HG03095 (cell line): ENCODE results near the gene ENTREP3.
"Not testable (repeated sequence)": the region's sequence is repeated elsewhere in the genome, so short reads cannot be mapped to it uniquely, and the experiment has no call there.

Experiments
- ATAC-seq: cut with Tn5 transposase; IDR thresholded peaks from one replicate; pipeline ENCODE4 v1.9.1; 2021; ENCODE audit warnings: moderate library complexity; ENCODE audit not compliant: unreplicated experiment

The ENTREP3 gene

GRCh38 chr1:155255243-155256007 lies at the start of gene ENTREP3:
Gene ENTREP3, minus strand, starts transcription at chr1:155255483. Its CDS starts 606 bp downstream, at chr1:155254877.
- ATAC-seq, result peak; percentile 50

DNA sequence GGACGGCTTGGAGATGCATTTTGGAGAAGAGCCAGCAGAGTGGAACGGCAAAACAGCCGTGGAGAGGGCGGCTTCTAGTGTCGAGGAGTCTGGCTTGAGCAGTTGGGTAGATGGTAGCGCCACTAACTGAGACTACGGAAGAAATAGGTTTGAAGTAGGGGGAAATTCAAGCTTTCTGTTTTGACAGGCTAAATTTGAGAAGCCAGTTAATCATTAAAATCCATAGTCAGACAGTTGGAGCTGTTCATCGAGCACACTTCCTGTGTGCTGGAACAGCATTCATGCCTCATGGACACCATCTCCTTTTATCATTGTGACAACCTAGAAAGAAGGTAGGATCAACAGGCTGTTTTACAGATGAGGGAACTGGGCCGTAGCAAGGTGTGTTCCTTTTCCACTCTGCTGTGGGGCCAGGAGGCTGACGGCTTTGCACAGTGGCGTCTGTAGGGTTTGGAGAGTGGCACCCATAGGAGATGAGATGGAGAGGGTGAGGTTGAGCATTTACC lies 49.3 kb upstream of the ENTREP3 start:
- no peak for ATAC-seq

- ATAC-seq, result no peak
Measured at GRCh38 chr1:155301342-155301841, 46.1 kb upstream of the ENTREP3 start, which contains the start of gene PKLR. Gene PKLR, minus strand, starts transcription at chr1:155301438. Its CDS starts 43 bp downstream, at chr1:155301395.

DNA sequence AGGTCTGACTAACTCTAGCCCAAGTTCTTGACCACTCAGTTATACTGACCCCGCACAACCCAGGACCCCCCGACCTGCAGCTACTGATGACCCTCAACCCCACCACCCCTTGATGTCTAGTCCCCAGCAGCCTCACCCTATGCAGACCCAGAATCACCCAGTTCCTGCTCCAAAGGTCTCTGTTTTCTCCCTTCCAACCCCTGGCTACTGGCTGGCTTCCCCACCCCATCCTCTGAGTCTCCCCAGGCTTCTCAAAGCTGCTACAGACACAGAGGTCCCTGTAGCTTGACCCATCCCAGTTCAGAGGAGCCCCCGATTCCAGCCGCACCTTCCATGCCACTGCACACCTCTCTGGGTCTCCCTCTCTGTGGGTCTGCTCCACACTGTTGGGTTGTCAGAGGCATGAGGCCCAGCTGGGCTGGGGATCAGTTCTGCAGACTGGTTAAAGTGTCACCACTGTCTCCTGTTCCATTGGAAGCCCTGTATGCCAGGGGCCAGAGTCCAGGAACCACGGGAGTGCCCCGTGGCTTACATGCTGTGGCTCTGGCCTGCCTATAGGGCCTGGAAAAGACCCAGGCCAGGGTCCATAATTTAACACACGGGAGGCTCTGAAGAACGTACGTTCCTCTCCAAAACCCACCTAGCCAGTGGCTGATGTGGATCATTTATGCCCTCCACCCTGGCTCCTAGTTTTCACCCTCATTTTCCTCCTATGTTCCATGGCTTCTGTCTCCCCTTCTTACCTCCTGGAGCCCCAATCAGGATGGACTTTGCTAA lies 45.5 kb upstream of the ENTREP3 start:
- no peak for ATAC-seq

- ATAC-seq, result no peak
Measured at GRCh38 chr1:155300024-155300423, 44.7 kb upstream of the ENTREP3 start.

GRCh38 chr1:155297384-155297783 lies 42.1 kb upstream of the ENTREP3 start:
- ATAC-seq, result no peak

GRCh38 chr1:155296661-155297060 lies 41.4 kb upstream of the ENTREP3 start:
- ATAC-seq, result no peak

- ATAC-seq, result no peak
Measured at GRCh38 chr1:155295942-155296267, 40.6 kb upstream of the ENTREP3 start.

- no peak for ATAC-seq
Measured at GRCh38 chr1:155295183-155295941, 40.1 kb upstream of the ENTREP3 start.

DNA sequence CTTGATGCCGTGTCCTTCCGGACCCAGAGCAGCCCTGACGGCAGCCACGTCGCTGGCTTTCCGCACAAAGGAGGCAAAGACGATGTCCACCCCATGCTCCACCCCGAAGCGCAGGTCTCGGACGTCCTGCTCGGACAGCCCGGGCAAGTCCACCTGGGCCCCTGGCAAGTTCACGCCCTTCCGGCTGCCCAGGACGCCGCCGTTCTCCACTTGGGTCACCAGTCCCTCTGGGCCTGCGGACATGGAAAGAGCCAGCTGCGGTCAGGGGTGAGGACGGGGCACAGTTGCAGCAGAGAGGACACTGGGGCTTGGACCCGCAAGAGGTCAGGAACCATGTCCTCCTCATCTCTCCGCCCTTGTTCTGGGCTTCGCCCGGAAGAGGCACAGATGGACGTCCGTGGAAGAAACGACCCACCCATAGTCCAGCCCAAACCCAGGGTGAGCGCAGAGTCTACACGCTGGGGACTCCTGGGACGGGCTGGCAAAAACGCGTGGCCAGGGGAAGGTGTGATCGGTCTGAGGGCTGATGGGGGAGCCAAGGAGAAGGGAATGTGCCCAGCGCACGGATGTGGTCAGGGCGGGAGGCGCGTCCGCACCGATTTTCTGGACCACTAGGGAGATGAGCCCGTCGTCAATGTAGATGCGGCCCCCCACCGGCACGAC lies 39.4 kb upstream of the ENTREP3 start:
- no peak for ATAC-seq

- no peak for ATAC-seq
Measured at GRCh38 chr1:155293086-155293749, 37.9 kb upstream of the ENTREP3 start.

DNA sequence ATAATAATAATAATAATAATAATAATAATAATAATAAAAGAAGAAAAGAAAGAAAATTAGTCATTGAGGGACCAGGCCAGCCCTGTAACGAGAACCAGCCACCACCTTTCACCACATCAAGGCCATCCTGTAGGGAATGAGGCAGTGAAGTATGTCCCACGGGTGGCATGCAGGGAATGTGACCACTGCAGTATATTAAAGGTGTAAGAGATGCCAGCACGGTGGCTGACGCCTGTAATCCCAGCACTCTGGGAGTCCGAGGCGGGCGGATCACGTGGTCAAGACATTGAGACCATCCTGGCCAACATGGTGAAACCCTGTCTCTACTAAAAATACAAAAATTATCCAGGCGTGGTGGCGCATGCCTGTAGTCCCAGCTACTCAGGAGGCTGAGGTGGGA lies 35.7 kb upstream of the ENTREP3 start:
- ATAC-seq, result not testable (repeated sequence)

GRCh38 chr1:155287987-155288543 lies 32.8 kb upstream of the ENTREP3 start:
- ATAC-seq, result no peak

- no peak for ATAC-seq
Measured at GRCh38 chr1:155286544-155286943, 31.3 kb upstream of the ENTREP3 start.

DNA sequence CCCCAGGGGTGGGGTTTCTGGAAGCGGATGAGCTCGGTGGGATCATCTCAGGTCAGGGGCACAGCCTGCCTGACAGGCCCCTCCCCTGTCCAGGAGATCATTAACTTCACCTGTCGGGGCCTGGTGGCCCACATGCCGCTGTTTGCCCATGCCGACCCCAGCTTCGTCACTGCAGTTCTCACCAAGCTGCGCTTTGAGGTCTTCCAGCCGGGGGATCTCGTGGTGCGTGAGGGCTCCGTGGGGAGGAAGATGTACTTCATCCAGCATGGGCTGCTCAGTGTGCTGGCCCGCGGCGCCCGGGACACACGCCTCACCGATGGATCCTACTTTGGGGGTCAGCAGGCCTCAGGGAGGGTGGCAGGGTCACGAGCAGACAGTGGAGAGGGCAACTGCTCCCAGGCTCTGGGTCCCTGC lies 30.4 kb upstream of the ENTREP3 start:
- no peak for ATAC-seq

GRCh38 chr1:155285063-155285462 lies 29.8 kb upstream of the ENTREP3 start:
- no peak for ATAC-seq

GRCh38 chr1:155284476-155284875 lies 29.2 kb upstream of the ENTREP3 start:
- no peak for ATAC-seq

DNA sequence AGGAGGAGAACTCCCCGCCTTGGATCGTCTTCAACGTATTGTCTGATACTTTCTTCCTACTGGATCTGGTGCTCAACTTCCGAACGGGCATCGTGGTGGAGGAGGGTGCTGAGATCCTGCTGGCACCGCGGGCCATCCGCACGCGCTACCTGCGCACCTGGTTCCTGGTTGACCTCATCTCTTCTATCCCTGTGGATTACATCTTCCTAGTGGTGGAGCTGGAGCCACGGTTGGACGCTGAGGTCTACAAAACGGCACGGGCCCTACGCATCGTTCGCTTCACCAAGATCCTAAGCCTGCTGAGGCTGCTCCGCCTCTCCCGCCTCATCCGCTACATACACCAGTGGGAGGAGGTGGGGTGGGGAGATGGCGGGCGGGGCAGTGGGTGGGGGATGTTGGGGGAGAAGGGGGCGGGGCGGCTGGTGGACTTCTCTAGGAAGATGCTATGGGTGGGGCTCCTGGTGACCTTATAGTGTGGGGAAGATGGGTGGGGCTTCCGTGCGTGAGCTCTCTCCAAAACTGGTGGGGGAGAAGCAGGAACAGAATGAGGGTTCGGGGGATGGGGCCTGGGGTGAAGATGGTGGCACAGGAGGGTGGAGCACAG lies 27.3 kb upstream of the ENTREP3 start:
- ATAC-seq, result no peak

DNA sequence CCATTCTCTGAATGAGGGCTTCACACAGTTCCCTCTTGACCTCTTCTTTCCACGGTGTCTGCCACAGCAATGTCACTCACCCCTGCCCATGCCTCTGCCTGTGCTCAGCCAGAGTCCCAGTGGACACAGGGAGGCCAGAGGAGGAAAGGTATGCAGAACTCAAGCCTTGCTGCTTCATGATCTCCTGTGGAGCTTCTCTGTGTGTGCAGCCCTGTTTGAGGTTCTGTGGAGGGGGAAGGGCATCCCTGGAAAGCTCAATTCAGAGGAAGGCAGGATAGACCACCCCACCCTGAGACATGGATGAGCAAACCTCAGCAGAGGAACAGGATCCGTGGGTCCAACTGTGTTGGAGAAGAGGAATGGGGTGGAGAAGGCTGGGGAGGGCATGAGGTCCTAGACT lies 24.0 kb upstream of the ENTREP3 start:
- ATAC-seq, result no peak
